Measurements from ENCODE around the gene SUMO3. TPM values are rescaled to one million over a fixed set of nuclear protein-coding genes. Genes with fewer than 3 reads are reported as not detected.

Gene SUMO3
- total RNA-seq, 1 donor from 2014 or later = 46.3 TPM

- no peak for DNase-seq
Observed at GRCh38 chr21:44828362-44829056, 10.6 kb upstream of the SUMO3 start.

DNA sequence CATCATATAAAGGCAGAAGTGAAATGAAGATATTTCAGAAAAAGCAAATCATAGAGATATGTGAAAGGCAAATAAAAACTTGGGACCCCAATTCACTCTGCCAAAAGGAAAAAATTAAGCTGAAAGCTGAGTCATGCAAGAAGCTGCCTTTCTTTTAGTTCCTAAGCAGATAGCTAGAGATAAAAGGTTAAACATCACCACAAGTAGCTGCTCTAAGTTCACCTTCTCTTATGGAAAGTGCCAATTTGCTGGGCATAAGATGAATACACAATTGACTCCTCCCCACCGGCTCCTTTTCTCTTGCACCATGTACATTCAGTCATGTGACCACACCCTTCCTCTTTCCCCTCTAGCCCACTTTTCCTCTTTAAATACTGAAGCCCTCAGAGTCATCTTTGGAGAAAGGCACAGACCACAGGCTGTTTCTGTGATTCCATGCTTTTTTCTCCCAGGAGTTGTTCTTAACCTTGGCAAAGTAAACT, 5.4 kb upstream of the SUMO3 start:
- no peak for DNase-seq

DNA sequence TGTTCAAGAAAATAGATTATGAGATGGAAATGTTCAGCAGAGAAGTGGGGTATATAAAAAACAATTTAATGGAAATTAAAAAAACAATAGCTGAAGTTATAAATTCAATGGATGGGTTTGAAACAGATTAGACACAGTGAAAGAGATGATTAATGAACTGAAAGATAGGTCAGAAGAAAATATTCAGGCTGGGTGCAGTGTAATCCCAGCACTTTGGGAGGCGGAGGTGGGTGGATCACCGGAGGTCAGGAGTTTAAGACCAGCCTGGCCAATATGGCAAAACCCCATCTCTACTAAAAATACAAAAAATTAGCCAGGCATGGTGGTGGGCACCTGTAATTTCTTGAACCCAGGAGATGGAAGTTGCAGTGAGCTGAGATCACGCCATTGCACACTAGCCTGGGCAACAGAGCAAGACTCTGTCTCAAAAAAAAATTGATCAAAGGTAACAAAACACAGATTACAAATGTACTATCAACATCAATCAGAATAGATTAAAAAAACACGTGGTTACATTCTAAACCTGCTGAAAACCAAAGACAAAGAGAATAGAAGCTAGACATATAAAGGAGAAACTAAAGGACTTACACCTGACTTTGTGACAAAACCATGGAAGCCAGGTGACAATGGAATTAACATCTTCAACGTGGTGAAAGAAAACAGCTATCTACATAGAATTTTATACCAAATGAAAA, 4.8 kb upstream of the SUMO3 start:
- DNase-seq = no peak

DNA sequence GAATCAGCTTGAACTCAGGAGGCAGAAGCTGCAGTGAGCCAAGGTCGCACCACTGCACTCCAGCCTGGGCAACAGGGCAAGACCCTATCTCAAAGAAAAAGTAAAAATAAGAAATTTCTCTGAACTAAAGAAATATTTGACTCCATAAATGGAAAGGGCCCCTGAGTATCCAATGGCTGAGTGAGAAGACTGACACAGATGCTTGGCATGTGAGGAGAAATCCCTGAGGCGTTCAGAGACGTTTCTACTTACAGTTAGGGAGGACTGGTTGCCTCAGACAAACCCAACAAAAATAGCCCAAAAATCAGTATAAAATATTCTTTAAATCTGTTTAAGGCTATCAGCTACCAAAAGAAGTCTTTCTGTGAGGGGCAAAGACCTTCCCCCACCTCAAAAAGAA, 3.0 kb upstream of the SUMO3 start:
- no peak for DNase-seq

GRCh38 chr21:44819283-44820243, 1.7 kb upstream of the SUMO3 start:
- DNase-seq = no peak

DNA sequence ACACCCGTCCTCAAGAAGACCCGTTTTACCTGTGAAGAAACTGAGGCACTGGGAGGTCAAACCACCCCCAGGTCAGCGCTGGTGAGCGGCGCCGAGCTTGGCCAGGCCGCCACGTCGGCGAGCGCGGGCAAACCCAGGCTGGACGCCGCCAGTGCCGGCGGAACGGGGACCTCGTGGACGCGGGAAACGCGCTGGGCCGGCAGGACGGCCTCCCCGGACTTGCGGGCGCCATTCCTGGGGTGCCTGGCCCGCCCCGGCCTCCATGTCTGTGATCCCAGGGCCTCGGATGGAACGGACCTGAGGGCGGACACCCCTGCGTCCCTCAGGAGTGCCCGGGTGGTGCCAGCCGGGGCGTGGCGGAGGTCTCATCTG, 764 bp upstream of the SUMO3 start:
- no peak for DNase-seq

GRCh38 chr21:44817506-44817880, 369 bp downstream of the SUMO3 start:
- peak; percentile 86 for DNase-seq

- DNase-seq = no peak
Observed at GRCh38 chr21:44816761-44817505, 929 bp downstream of the SUMO3 start.

DNA sequence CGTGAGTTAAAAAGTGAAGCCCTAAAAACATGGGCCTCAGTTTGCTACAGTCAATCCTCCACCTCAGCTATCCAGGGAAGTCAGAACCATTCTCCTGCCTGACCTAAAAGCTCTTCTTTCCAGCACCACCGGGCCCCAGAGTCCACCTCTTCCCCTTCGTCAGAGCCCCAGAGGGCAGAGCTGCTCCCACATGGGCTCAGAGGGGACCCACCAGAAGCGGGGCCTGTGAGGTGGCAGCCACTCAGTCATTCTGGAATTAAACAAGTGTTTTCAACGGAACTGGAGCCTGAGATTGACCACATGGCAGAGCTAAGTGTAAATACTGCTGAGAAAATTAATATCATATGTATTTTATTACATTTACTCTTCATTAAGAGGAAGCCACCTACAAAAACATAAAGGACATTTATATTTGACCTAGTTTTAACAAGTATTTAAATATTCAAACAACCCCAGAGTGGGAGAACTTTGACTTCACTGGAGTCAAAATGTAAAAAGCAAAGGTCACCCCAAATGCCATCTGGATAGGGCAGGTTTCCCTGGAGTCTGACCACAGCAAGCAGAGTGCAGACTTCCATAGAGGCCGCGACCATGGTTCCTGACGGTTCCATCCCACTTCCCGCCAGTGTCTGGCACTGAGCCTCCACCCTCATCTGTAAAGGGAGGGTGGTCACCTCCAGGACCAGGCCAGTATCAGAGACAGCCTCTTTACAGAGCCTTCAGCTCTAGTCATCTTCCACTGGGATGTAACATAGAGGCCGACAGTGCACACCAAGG, 1.8 kb downstream of the SUMO3 start:
- DNase-seq = no peak

- no peak for DNase-seq
Observed at GRCh38 chr21:44815225-44815624, 2.6 kb downstream of the SUMO3 start.

GRCh38 chr21:44814498-44815023, 3.3 kb downstream of the SUMO3 start:
- DNase-seq = no peak

DNA sequence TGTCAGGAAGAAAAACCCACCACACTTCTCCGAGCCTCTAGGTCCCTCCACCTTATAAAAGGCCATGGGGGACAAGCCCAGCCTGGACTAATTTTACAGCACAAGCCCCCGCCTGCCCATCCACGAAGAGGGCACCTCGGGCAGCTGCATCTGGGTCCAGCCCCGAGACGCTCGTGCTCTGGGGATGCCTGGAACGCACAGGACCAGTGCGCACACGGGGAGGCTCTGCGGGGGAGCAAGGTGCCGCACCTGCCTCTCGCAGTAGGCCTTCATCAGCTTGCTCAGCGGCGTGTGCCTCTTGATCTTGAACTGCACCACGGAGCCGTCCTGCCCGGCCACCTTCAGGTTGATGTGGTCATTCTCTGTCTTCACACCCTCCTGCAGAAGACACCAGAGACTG, 4.1 kb downstream of the SUMO3 start:
- DNase-seq = no peak

DNA sequence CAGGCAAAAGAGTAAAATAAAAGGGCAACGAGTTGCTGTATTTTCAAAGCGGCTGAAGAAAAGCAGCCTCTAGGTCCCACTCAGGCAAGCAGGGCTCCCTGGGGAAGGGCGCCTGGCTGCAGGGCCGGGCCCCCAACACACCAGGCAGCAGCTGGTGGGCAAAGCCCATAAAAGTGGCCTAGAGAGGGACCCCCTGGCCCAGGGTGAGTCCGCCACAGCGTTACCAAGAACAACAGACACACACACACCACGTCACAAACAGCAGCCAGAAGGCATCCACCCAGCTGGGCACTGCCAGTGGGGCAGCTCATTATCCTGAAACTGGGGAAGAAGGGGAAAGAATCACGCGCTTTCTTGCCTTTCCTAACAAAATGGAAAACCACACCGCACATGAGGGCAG, 4.7 kb downstream of the SUMO3 start:
- DNase-seq = no peak

DNA sequence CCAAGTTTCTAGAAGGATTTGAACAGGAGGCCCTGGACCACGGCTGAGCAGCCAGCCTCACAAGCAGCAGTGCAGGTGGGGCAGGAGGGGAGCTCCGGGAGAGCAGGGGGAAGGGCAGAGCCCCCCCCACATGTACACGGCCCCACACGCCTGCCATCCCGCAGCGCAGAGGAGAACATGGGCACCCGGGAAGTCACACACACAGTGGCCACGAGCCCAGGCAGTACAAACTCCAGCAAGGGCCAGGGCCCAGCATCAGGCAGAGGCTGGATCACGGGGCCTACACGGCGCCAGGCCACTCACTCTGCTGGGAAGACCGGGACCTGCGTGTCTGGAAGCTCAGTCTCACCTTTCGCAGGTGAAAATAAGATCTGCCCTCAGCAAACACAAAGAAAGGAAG, 5.2 kb downstream of the SUMO3 start:
- DNase-seq = no peak

- no peak for DNase-seq
Observed at GRCh38 chr21:44810779-44811178, 7.1 kb downstream of the SUMO3 start.

DNA sequence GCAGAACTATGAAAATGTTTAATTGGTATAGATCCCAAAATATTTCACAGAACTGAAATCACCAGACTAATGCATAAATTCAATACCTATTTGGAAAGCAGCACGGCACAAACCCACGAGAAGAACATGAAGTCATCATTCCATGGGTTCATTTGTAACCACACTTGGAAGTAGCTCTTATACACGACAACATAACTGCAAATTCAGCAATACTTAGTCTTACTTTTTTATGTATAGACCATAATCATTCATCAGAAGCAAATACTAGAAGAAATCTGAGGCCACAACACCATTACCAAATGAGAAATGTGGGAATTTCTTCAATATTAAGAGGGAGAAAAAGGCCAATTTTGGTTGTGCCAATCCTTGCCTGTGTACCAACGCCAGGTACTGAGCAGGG, 12.0 kb downstream of the SUMO3 start:
- DNase-seq = no peak

DNA sequence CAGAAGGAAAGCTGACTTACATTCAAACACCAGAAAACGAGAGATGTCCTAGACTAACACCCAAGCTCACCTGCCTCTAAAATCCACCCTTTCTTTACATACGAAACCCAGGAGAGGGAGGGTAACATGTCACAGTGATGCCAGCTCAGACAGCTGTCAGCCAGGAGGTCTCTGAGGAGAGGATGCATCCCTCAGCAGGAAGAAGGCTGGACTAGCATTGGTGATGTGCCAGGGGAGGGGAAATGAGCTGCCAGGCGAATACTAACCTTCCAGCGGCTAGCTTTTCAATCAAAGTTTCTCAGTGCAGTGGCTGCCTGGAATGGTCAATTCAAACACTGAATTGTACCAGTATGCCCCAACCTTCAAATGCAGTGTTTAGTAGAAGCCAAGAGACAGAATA, 12.6 kb downstream of the SUMO3 start:
- DNase-seq = no peak

DNA sequence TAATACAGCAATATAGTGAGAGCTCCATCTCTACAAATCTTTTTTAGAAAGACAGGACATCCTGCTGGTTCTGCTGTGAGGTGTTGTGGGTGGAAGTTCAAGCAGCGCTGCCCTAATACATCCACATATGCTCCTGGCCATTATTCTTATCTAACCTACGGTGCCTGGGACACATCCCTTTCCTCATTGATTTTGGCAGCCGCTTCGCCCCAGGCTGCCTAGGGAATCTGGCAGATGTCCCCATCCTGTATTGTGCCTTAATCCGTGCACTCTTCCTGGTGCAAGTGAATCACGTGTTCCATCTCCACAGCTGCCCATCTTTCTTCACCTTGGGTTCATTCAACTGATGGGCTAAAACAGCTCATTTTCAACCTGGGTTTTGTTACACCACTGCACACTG, 13.1 kb downstream of the SUMO3 start:
- no peak for DNase-seq

DNA sequence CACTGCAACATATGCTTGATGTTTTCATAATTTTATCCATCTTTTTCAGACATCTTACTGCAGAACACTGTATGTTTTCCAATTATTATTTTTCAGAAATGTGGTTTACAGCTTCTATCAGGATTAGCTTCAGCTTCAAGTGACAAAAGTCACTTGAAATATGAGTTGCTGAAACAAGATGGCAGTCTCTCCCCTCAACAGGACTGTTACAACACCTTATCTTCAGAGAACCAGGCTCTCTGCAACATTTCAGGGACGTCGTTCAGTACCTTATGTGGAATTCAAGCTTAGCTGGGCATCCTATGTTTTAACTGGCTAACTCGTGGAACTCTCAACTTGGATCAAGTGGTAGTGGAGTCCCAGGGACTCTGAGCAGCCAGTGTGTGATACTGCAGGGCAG, 14.2 kb downstream of the SUMO3 start:
- no peak for DNase-seq

GRCh38 chr21:44802396-44803153, 15.3 kb downstream of the SUMO3 start:
- no peak for DNase-seq

Measured in occipital lobe (tissue), 2 donors.